Esophagus squamous epithelium (tissue), 4 donors: ENCODE results near the gene TNFRSF14.

Experiments
- CTCF ChIP-seq, 6 experiments: fragments of 450-650 bp in 4 of 6; fragments of 200-600 bp in 2 of 6; sonication (generic) in 2 of 6; IDR thresholded peaks; one replicate each; pipeline ENCODE4 v1.5.1; 2016 to 2019; ENCODE audit warnings: antibody characterized with exemption in 6 of 6, mild to moderate bottlenecking in 4 of 6, moderate library complexity in 4 of 6
- POLR2A ChIP-seq, 4 donors: fragments of 450-650 bp; IDR thresholded peaks; one replicate each; pipeline ENCODE4 v1.6.1; 2017; ENCODE audit warnings: antibody characterized with exemption in 4 of 4, mild to moderate bottlenecking in 4 of 4, moderate library complexity in 3 of 4

GRCh38 chr1:2575801-2576663 is 19.9 kb downstream of the TNFRSF14 start:
- TF ChIP-seq CTCF (IDR thresholded peaks at IDR 0.05) (no peak), POLR2A (IDR thresholded peaks at IDR 0.05) (no peak)
